C4-2B (cell line): ENCODE measurements around the gene IGFN1.

Source experiments
- CTCF ChIP-seq: fragments of 450-650 bp; conservative IDR thresholded peaks from 2 replicates; pipeline ENCODE4 v1.5.1; 2017; ENCODE audit warnings: mild to moderate bottlenecking
- ZFX ChIP-seq: fragments of 450-650 bp; IDR thresholded peaks from 2 replicates; pipeline ENCODE4 v1.6.1; 2017

GRCh38 chr1:201180141-201180540 lies 10.5 kb upstream of the IGFN1 start:
- TF ChIP-seq CTCF (no peak), ZFX (no peak)
